ENCODE results near the gene CEMP1. TPM values are rescaled to one million over a fixed set of nuclear protein-coding genes. Genes with fewer than 3 reads are reported as not detected.

CEMP1 gene
- total RNA-seq, 1 experiment from 2014 or later, result 0.15 TPM

GRCh38 chr16:2501946-2502895 lies 29.0 kb downstream of the CEMP1 start:
- no peak for TF ChIP-seq NR1H2 (CRISPR knock-in tag; IDR thresholded peaks at IDR 0.05)
- no peak for TF ChIP-seq ATF3 (CRISPR knock-in tag; conservative IDR thresholded peaks at IDR 0.05)
- TF ChIP-seq ZBTB21 (CRISPR knock-in tag; IDR thresholded peaks at IDR 0.05; ENCODE audit: borderline replicate concordance), result no peak
- no peak for TF ChIP-seq PREB (CRISPR knock-in tag; IDR thresholded peaks at IDR 0.05; ENCODE audit: borderline replicate concordance)
- no peak for TF ChIP-seq RORB (CRISPR knock-in tag; IDR thresholded peaks at IDR 0.05)
- TF ChIP-seq ZNF512 (CRISPR knock-in tag; IDR thresholded peaks at IDR 0.05; ENCODE audit: borderline replicate concordance), result no peak
- Mint-ChIP-seq H3K4me3 (peak overlapping the region; percentile 49), H3K27me3 (ENCODE audit: low read depth) (no peaks in the 10 kb centered on the region), H3K9me3 (no peaks in the 10 kb centered on the region), H3K27ac (no peak overlapping the region), H3K4me1 (peaks cover 4% of the 10 kb centered on the region), H3K36me3 (peaks cover 5% of the 10 kb centered on the region)
- ChIA-PET POLR2A (interaction anchor here (0.6 to 1.5 kb wide), 8 partner anchors 18 to 347 kb away, joined by 3 to 13 read pairs (median 4); partner anchors contain the start of genes AMDHD2, ECI1, NTN3 and PDPK1), CTCF (interaction anchor here (0.5 to 3.5 kb wide), 59 partner anchors 10 to 498 kb away, joined by 3 to 57 read pairs (median 6); partner anchors contain the start of genes ABCA3, AMDHD2, ATP6V0C and CCNF)
- ATAC-seq (no peak), DNase-seq (ENCODE audit: low spot score) (no peak)

GRCh38 chr16:2500918-2501750 lies 30.1 kb downstream of the CEMP1 start:
- H3K27me3 Mint-ChIP-seq (ENCODE audit: low read depth), result no peaks in the 10 kb centered on the region
- H3K4me3 Mint-ChIP-seq, result peak overlapping the region; percentile 49
- CTCF ChIA-PET, result interaction anchor here (0.5 to 3.5 kb wide), 64 partner anchors 9 to 1902 kb away, joined by 3 to 57 read pairs (median 6); partner anchors contain the start of genes ABCA3, AMDHD2, ATP6V0C and CCNF
- H3K9me3 Mint-ChIP-seq, result no peaks in the 10 kb centered on the region
- peak; percentile 91 for ATAC-seq
- no peak overlapping the region for H3K27ac Mint-ChIP-seq
- peaks cover 4% of the 10 kb centered on the region for H3K4me1 Mint-ChIP-seq
- POLR2A ChIA-PET, result interaction anchor here (0.6 to 1.5 kb wide), 8 partner anchors 19 to 545 kb away, joined by 3 to 13 read pairs (median 4); partner anchors contain the start of genes AMDHD2, ECI1, NTN3 and PDPK1
- H3K36me3 Mint-ChIP-seq, result peaks cover 5% of the 10 kb centered on the region
- TF ChIP-seq ATF6 (CRISPR knock-in tag; IDR thresholded peaks at IDR 0.05), result no peak
- TF ChIP-seq ZNF423 (CRISPR knock-in tag; IDR thresholded peaks at IDR 0.05), result peak; percentile 77
- peak; percentile 33; the same call in 1 of the 2 replicates for TF ChIP-seq SP1 (CRISPR knock-in tag; conservative IDR thresholded peaks at IDR 0.05)
- TF ChIP-seq USF1 (CRISPR knock-in tag; IDR thresholded peaks at IDR 0.05), result peak; percentile 79; the same call in 1 of the 2 replicates
- peak; percentile 48; the same call in 1 of the 2 replicates for TF ChIP-seq ETV6 (CRISPR knock-in tag; IDR thresholded peaks at IDR 0.05)
- no peak for TF ChIP-seq ELF4 (CRISPR knock-in tag; IDR thresholded peaks at IDR 0.05; ENCODE audit: low read depth)
- TF ChIP-seq AR (CRISPR knock-in tag; IDR thresholded peaks at IDR 0.05), result no peak
- peak; percentile 94 for TF ChIP-seq CTCF (IDR thresholded peaks at IDR 0.05)
- TF ChIP-seq USF2 (CRISPR knock-in tag; IDR thresholded peaks at IDR 0.05), result peak; percentile 78
- peak; percentile 93 for DNase-seq (ENCODE audit: low spot score)
